ENCODE data around the gene RGS18. TPM values are rescaled to one million over a fixed set of nuclear protein-coding genes. Genes with fewer than 3 reads are reported as not detected.

The RGS18 gene, protein sequence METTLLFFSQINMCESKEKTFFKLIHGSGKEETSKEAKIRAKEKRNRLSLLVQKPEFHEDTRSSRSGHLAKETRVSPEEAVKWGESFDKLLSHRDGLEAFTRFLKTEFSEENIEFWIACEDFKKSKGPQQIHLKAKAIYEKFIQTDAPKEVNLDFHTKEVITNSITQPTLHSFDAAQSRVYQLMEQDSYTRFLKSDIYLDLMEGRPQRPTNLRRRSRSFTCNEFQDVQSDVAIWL
- total RNA-seq = 1 to 10 TPM; 5.4 to 7.1 TPM
- polyA plus RNA-seq = 1 to 10 TPM; 1.2 to 3.1 TPM
- long read RNA-seq, donor 1, partial matches to known transcripts = 1 of 1 reads
- long read RNA-seq, donor 1, other reads (novel, unspliced or antisense) = 0 of 1 reads
- long read RNA-seq, donor 2 = 0 reads

DNA sequence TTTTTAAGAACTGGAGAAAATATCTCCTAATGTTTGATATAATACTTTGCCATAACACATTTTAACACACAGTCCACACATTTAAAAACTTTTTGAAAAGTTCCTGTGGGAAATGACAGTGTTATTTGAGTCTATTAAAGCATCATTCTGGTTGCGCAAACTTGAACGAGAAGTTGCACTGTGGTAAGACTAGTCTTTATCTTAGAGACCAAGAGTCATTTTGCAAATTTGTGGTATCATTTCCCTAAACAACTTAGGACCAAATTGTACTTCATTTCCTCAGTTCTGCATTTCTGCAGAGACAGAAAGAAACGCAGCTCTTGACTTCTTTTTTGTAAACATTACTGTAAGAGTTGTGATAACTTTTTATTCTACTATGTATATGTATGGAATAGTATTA lies at the start of gene RGS18:
Gene RGS18 (plus strand): TSS at position 282 of the 400 bp plus-strand sequence. CDS start 176 bp downstream, outside the sequence.
- Histone ChIP-seq H3K4me1 (ENCODE audit: control insufficient read depth in 1 of 2, insufficient read depth in 2 of 2, low read length in 2 of 2) (no peaks in the 10 kb centered on the region), H3K27me3 (ENCODE audit: control insufficient read depth in 1 of 2, insufficient read depth in 2 of 2, low read length in 1 of 2) (no peaks in the 10 kb centered on the region), H3K9me3 (ENCODE audit: control insufficient read depth, low read length) (no peaks in the 10 kb centered on the region), H3K36me3 (ENCODE audit: control insufficient read depth in 1 of 2, insufficient read depth in 2 of 2, low read length in 1 of 2) (no peaks in the 10 kb centered on the region), H3K4me3 (ENCODE audit: low read length in 2 of 2) (no peak within 1 kb of the TSS), H3K27ac (ENCODE audit: low read depth in 1 of 2, low read length in 2 of 2) (no peak within 1 kb of the TSS)
- 53 to 59% methylated on average over 3 of the region's 3 CpGs for WGBS, 2 donors
- intact Hi-C loops (cut with DNase I) = no loop called here
- ATAC-seq (ENCODE audit: low FRiP score) = no peak
- no peak for DNase-seq

DNA sequence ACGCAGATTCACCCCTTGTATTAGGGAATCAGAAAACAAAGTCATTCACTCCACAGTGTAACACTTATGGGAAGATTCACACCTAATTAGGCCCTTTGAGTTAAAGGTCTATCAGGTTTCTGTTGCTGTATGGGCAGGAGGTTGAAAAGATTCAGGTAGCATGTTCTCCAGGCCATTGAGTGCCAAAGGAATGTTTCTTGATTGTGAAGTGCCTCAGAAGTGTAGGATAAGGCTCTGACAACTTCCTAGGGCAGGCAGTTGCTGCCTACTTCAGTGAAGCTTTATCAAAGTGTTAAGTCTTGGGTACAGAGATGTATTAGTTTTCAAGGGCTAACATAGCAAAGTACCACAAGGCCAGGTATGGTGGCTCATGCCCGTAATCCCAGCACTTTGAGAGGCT lies 48.7 kb upstream of the RGS18 start:
- ATAC-seq (ENCODE audit: low FRiP score) (no peak), DNase-seq (no peak)
- WGBS, 2 donors = 96 to 97% methylated on average over 2 of the region's 2 CpGs
- H3K4me1 ChIP-seq (ENCODE audit: control insufficient read depth in 1 of 2, insufficient read depth in 2 of 2, low read length in 2 of 2) = no peaks in the 10 kb centered on the region
- H3K4me3 ChIP-seq (ENCODE audit: low read length in 2 of 2) = no peak overlapping the region
- no peaks in the 10 kb centered on the region for H3K27me3 ChIP-seq (ENCODE audit: control insufficient read depth in 1 of 2, insufficient read depth in 2 of 2, low read length in 1 of 2)
- no peaks in the 10 kb centered on the region for H3K9me3 ChIP-seq (ENCODE audit: control insufficient read depth, low read length)
- no peaks in the 10 kb centered on the region for H3K36me3 ChIP-seq (ENCODE audit: control insufficient read depth in 1 of 2, insufficient read depth in 2 of 2, low read length in 1 of 2)
- H3K27ac ChIP-seq (ENCODE audit: low read depth in 1 of 2, low read length in 2 of 2) = no peak overlapping the region
- intact Hi-C loops (cut with DNase I) = no loop called here

DNA sequence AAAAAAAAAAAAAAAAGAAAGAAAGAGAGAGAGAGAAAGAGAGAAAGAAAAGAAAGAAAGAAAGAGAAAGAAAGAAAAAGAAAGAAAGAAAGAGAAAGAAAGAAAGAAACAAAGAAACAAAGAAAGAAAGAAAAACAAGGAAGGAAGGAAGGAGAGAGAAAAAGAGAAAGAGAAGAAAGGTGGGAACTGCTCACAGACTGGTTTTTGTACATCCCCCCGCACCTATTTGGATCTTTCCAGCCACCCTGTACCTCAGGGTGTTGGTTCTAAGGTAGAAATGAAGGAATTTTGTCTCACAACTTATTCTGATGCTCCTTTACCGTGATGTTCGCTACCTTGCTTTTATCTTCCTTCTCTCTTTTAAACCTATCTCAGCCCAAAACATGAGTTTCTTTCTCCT lies 43.3 kb upstream of the RGS18 start:
- WGBS, 2 donors = 95 to 96% methylated on average over 3 of the region's 3 CpGs
- DNase-seq (no peak), ATAC-seq (ENCODE audit: low FRiP score) (no peak)
- no peaks in the 10 kb centered on the region for H3K27me3 ChIP-seq (ENCODE audit: control insufficient read depth in 1 of 2, insufficient read depth in 2 of 2, low read length in 1 of 2)
- intact Hi-C loops (cut with DNase I) = no loop called here
- H3K9me3 ChIP-seq (ENCODE audit: control insufficient read depth, low read length) = no peaks in the 10 kb centered on the region
- no peaks in the 10 kb centered on the region for H3K36me3 ChIP-seq (ENCODE audit: control insufficient read depth in 1 of 2, insufficient read depth in 2 of 2, low read length in 1 of 2)
- no peak overlapping the region for H3K27ac ChIP-seq (ENCODE audit: low read depth in 1 of 2, low read length in 2 of 2)
- H3K4me3 ChIP-seq (ENCODE audit: low read length in 2 of 2) = no peak overlapping the region
- H3K4me1 ChIP-seq (ENCODE audit: control insufficient read depth in 1 of 2, insufficient read depth in 2 of 2, low read length in 2 of 2) = no peaks in the 10 kb centered on the region

DNA sequence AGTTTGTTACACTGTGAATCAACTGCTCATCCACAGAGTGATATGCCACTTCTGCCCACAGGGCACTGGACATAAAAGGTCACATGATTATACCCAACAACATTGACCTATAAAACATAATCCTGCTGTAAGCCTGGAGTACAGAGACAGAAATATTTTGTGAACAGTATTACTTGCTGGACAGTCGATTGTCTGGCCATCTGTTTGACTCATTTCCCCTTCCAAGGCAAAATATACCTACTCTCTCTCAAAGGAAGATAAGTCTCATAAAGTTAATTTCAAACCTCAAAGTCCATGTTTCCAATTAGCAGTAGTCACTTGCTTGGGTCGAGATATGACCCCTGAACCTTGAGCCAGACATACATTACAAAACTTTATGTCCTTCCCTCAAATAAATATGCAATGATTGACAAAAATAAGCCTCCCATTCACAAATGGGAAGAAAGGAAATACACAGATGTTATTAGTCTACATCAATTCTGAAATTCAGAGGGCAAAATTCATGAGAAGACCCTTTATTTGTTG lies 39.3 kb upstream of the RGS18 start:
- WGBS, 2 donors = 82 to 84% methylated on average over 2 of the region's 2 CpGs
- H3K27me3 ChIP-seq (ENCODE audit: control insufficient read depth in 1 of 2, insufficient read depth in 2 of 2, low read length in 1 of 2) = no peaks in the 10 kb centered on the region
- intact Hi-C loops (cut with DNase I) = no loop called here
- H3K27ac ChIP-seq (ENCODE audit: low read depth in 1 of 2, low read length in 2 of 2) = no peak overlapping the region
- ATAC-seq (ENCODE audit: low FRiP score) = no peak
- H3K4me1 ChIP-seq (ENCODE audit: control insufficient read depth in 1 of 2, insufficient read depth in 2 of 2, low read length in 2 of 2) = no peaks in the 10 kb centered on the region
- no peaks in the 10 kb centered on the region for H3K36me3 ChIP-seq (ENCODE audit: control insufficient read depth in 1 of 2, insufficient read depth in 2 of 2, low read length in 1 of 2)
- H3K9me3 ChIP-seq (ENCODE audit: control insufficient read depth, low read length) = no peaks in the 10 kb centered on the region
- no peak overlapping the region for H3K4me3 ChIP-seq (ENCODE audit: low read length in 2 of 2)
- DNase-seq = no peak

DNA sequence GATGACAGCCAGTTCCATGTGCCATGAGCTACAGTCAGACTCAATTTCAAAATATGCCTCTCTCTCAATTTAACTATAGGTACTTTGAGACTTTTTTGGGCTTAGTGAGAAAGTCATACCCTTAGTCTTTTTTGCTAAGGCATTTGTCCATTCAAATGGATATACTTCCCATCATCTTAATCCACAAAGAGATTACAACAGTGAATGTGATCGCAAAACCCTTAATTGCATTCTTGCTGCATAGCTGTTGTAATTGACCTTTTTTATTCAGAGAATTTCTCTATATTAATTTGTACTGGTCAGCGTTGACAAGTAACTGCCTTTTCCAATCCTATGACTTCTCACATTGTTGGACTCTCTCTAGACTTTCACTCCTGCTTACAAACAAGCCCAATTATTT lies 38.6 kb upstream of the RGS18 start:
- no peak overlapping the region for H3K4me3 ChIP-seq (ENCODE audit: low read length in 2 of 2)
- intact Hi-C loops (cut with DNase I) = no loop called here
- H3K27ac ChIP-seq (ENCODE audit: low read depth in 1 of 2, low read length in 2 of 2) = no peak overlapping the region
- 88 to 93% methylated on average over 2 of the region's 2 CpGs for WGBS, 2 donors
- no peak for DNase-seq
- no peaks in the 10 kb centered on the region for H3K9me3 ChIP-seq (ENCODE audit: control insufficient read depth, low read length)
- no peak for ATAC-seq (ENCODE audit: low FRiP score)
- no peaks in the 10 kb centered on the region for H3K4me1 ChIP-seq (ENCODE audit: control insufficient read depth in 1 of 2, insufficient read depth in 2 of 2, low read length in 2 of 2)
- H3K27me3 ChIP-seq (ENCODE audit: control insufficient read depth in 1 of 2, insufficient read depth in 2 of 2, low read length in 1 of 2) = no peaks in the 10 kb centered on the region
- H3K36me3 ChIP-seq (ENCODE audit: control insufficient read depth in 1 of 2, insufficient read depth in 2 of 2, low read length in 1 of 2) = no peaks in the 10 kb centered on the region

DNA sequence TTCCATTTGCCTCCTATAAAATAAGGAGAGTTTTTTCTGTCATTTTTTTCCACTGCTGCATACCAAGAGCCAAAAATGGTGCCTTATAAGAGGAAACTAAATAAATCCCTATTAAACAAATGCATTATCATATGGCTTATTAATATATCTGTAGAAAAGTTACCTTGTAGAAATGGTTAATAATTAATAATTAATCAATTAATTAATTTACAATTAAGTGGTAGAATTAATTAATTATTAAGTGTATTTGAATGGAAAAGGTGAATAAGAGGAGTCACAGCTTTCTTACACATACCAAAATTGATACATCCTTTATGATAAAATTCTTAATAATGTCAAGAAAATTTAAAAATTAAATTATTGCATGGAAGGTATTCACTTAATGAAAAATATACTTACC lies 35.6 kb upstream of the RGS18 start:
- H3K9me3 ChIP-seq (ENCODE audit: control insufficient read depth, low read length) = no peaks in the 10 kb centered on the region
- no peaks in the 10 kb centered on the region for H3K36me3 ChIP-seq (ENCODE audit: control insufficient read depth in 1 of 2, insufficient read depth in 2 of 2, low read length in 1 of 2)
- intact Hi-C loops (cut with DNase I) = no loop called here
- no peak for DNase-seq
- no peaks in the 10 kb centered on the region for H3K27me3 ChIP-seq (ENCODE audit: control insufficient read depth in 1 of 2, insufficient read depth in 2 of 2, low read length in 1 of 2)
- no peaks in the 10 kb centered on the region for H3K4me1 ChIP-seq (ENCODE audit: control insufficient read depth in 1 of 2, insufficient read depth in 2 of 2, low read length in 2 of 2)
- no peak overlapping the region for H3K27ac ChIP-seq (ENCODE audit: low read depth in 1 of 2, low read length in 2 of 2)
- H3K4me3 ChIP-seq (ENCODE audit: low read length in 2 of 2) = no peak overlapping the region
- ATAC-seq (ENCODE audit: low FRiP score) = no peak

DNA sequence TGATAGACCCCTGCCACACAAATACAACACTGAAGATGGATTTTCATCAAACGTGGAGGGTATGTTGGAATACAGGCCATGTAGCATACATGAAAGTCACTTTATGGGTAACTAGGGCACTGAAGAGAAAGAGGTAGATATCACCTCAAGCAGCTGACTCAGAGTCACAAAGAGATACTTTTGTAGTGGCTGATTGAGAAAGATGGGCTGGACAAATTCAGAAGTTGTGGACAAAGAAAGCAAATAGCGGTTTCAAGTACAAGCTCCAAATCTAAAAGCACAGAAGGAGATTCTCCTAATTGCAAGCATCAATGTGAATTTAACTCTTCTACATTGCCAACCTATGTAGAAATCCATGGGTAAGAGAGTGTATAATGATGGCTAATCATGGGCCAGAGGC lies 35.0 kb upstream of the RGS18 start:
- Histone ChIP-seq H3K27me3 (ENCODE audit: control insufficient read depth in 1 of 2, insufficient read depth in 2 of 2, low read length in 1 of 2) (no peaks in the 10 kb centered on the region), H3K36me3 (ENCODE audit: control insufficient read depth in 1 of 2, insufficient read depth in 2 of 2, low read length in 1 of 2) (no peaks in the 10 kb centered on the region), H3K9me3 (ENCODE audit: control insufficient read depth, low read length) (no peaks in the 10 kb centered on the region), H3K27ac (ENCODE audit: low read depth in 1 of 2, low read length in 2 of 2) (no peak overlapping the region), H3K4me3 (ENCODE audit: low read length in 2 of 2) (no peak overlapping the region), H3K4me1 (ENCODE audit: control insufficient read depth in 1 of 2, insufficient read depth in 2 of 2, low read length in 2 of 2) (no peaks in the 10 kb centered on the region)
- intact Hi-C loops (cut with DNase I) = no loop called here
- 88 to 89% methylated on average over 2 of the region's 2 CpGs for WGBS, 2 donors
- no peak for DNase-seq
- no peak for ATAC-seq (ENCODE audit: low FRiP score)

DNA sequence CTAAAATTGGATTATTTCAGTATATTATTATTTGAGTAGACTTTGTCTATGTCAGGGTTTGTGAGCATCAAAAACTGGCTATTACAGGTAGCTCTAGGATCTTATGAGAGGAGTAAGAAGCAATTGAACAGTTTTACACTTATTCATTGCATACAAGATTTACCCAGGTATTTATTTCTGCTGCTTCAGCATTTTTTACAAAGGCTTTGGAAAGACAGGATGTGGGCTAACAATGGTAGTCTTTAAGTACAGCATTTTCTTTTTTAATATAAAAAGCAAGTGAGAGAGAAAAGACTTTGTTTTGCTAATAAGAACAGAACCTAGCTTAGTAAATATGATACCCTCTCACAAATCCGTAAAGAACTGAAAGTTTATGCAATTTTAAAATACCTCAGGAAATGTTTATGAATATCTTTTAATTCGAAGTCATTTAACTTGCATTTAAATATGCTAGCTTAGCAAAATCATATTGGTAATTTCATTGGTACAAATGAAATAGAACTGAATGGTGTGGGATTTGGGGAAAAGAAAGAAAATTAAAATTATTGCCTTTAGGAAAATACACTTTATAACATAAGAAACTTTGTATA lies 32.1 kb upstream of the RGS18 start:
- H3K36me3 ChIP-seq (ENCODE audit: control insufficient read depth in 1 of 2, insufficient read depth in 2 of 2, low read length in 1 of 2) = no peaks in the 10 kb centered on the region
- no peaks in the 10 kb centered on the region for H3K9me3 ChIP-seq (ENCODE audit: control insufficient read depth, low read length)
- ATAC-seq (ENCODE audit: low FRiP score) = no peak
- intact Hi-C loops (cut with DNase I) = no loop called here
- H3K27ac ChIP-seq (ENCODE audit: low read depth in 1 of 2, low read length in 2 of 2) = no peak overlapping the region
- no peak for DNase-seq
- H3K4me3 ChIP-seq (ENCODE audit: low read length in 2 of 2) = no peak overlapping the region
- WGBS, 2 donors = 68 to 69% methylated on average over 2 of the region's 2 CpGs
- no peaks in the 10 kb centered on the region for H3K4me1 ChIP-seq (ENCODE audit: control insufficient read depth in 1 of 2, insufficient read depth in 2 of 2, low read length in 2 of 2)
- H3K27me3 ChIP-seq (ENCODE audit: control insufficient read depth in 1 of 2, insufficient read depth in 2 of 2, low read length in 1 of 2) = no peaks in the 10 kb centered on the region

DNA sequence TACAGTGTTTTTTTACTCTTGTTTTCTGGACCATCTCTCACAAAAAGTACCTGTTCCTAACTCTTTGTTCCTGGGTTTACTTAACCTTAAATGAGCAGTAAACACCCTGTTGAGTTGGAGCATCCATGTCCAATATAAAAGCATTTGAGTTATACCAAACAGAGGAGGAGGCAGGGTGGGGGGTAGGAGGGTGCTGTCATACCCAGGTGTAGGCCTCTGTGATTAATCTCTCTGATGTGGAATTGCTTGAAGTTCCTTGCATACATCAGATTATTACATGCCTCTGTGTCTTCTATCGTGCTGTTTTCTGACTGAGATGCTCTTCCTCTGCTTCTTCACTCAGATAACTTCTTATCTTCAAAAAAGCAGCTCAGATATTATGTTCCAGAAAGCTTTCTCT lies 28.1 kb upstream of the RGS18 start:
- no peaks in the 10 kb centered on the region for H3K9me3 ChIP-seq (ENCODE audit: control insufficient read depth, low read length)
- no peaks in the 10 kb centered on the region for H3K36me3 ChIP-seq (ENCODE audit: control insufficient read depth in 1 of 2, insufficient read depth in 2 of 2, low read length in 1 of 2)
- H3K27ac ChIP-seq (ENCODE audit: low read depth in 1 of 2, low read length in 2 of 2) = no peak overlapping the region
- WGBS, 2 donors = 80 to 88% methylated on average over 1 of the region's 1 CpG
- no peaks in the 10 kb centered on the region for H3K27me3 ChIP-seq (ENCODE audit: control insufficient read depth in 1 of 2, insufficient read depth in 2 of 2, low read length in 1 of 2)
- intact Hi-C loops (cut with DNase I) = no loop called here
- no peak for DNase-seq
- ATAC-seq (ENCODE audit: low FRiP score) = no peak
- H3K4me3 ChIP-seq (ENCODE audit: low read length in 2 of 2) = no peak overlapping the region
- no peaks in the 10 kb centered on the region for H3K4me1 ChIP-seq (ENCODE audit: control insufficient read depth in 1 of 2, insufficient read depth in 2 of 2, low read length in 2 of 2)

All from aorta (tissue), 5 donors.